ENCODE results near the gene TSPAN33.
A peak's percentile ranks its signal among the peaks of the same experiment; 100 is the strongest.

TSPAN33 gene

DNA sequence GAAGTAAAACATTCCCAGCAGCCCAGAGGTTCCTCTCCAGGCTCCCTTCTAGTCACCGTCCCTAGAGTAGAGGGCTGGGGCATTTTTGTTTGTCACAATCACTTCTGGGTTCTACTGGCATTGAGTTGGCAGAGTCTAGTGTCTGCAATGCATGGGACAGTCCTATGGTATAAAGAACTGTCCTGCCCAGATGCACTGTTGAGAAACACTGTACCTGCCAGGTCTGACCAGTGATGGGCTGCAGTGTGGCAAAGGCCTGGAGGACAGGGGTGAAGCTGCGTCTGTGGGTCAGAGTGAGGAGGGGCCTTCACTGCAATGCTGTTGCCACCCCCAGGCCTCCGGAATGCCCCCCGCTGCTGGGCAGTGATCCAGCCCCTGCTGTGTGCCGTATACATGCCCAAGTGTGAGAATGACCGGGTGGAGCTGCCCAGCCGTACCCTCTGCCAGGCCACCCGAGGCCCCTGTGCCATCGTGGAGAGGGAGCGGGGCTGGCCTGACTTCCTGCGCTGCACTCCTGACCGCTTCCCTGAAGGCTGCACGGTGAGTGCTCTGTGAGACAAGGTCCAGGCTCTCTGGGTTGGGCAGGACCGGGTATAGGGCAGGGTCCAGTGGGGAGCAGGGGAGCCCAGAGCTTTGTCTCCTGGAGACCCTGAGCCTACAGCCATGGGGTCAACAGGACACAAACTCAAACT is 58.7 kb downstream of the TSPAN33 start:
- Histone ChIP-seq H3K79me2 (ENCODE audit: insufficient read depth, low read length) (no peaks in the 10 kb centered on the region), H4K20me1 (ENCODE audit: insufficient read depth, low read length) (no peaks in the 10 kb centered on the region), H2AFZ (ENCODE audit: low read length) (no peak overlapping the region), H3K4me2 (ENCODE audit: low read length) (no peak overlapping the region), H3K9me2 (ENCODE audit: low read depth, low read length) (no peaks in the 10 kb centered on the region), H3F3A (ENCODE audit: insufficient read depth, low read length) (no peaks in the 10 kb centered on the region), H3K27ac (ENCODE audit: low read depth, low read length, poor library complexity, severe bottlenecking) (no peak overlapping the region), H3K4me1 (ENCODE audit: insufficient read depth, low read length, severe bottlenecking) (peaks cover 5% of the 10 kb centered on the region), H3K36me3 (ENCODE audit: insufficient read depth, low read length) (no peaks in the 10 kb centered on the region), H3K9ac (ENCODE audit: low read length) (no peak overlapping the region), H3K27me3 (ENCODE audit: insufficient read depth, low read length) (peaks cover 9% of the 10 kb centered on the region; the same call in 1 of the 2 replicates), H3K4me3 (ENCODE audit: low read depth, low read length, poor library complexity, severe bottlenecking) (no peak overlapping the region), H3K9me3 (ENCODE audit: low read length) (no peaks in the 10 kb centered on the region)
- TF ChIP-seq EZH2 (IDR thresholded peaks at IDR 0.05; ENCODE audit: borderline replicate concordance, low read length) = no peak
- TF ChIP-seq, protein P1, sequence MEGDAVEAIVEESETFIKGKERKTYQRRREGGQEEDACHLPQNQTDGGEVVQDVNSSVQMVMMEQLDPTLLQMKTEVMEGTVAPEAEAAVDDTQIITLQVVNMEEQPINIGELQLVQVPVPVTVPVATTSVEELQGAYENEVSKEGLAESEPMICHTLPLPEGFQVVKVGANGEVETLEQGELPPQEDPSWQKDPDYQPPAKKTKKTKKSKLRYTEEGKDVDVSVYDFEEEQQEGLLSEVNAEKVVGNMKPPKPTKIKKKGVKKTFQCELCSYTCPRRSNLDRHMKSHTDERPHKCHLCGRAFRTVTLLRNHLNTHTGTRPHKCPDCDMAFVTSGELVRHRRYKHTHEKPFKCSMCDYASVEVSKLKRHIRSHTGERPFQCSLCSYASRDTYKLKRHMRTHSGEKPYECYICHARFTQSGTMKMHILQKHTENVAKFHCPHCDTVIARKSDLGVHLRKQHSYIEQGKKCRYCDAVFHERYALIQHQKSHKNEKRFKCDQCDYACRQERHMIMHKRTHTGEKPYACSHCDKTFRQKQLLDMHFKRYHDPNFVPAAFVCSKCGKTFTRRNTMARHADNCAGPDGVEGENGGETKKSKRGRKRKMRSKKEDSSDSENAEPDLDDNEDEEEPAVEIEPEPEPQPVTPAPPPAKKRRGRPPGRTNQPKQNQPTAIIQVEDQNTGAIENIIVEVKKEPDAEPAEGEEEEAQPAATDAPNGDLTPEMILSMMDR (IDR thresholded peaks at IDR 0.05; ENCODE audit: low read length) = no peak

DNA sequence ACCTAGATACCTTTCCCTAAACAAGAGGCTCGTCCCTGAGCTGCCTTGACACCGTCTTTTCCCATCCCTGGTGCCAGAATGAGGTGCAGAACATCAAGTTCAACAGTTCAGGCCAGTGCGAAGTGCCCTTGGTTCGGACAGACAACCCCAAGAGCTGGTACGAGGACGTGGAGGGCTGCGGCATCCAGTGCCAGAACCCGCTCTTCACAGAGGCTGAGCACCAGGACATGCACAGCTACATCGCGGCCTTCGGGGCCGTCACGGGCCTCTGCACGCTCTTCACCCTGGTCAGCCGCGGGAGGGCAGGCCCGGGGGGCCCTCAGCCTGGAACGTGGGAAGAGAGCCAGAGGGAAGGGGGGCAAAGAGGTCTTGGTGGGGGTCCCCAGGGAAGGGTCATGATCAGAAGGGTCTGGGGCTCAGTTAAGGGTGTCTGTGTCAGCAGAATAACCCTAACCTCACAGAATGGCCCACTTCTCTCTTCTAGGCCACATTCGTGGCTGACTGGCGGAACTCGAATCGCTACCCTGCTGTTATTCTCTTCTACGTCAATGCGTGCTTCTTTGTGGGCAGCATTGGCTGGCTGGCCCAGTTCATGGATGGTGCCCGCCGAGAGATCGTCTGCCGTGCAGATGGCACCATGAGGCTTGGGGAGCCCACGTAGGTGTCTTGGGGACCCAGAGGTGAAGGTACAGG is 60.8 kb downstream of the TSPAN33 start:
- peaks cover 9% of the 10 kb centered on the region; the same call in 1 of the 2 replicates for H3K27me3 ChIP-seq (ENCODE audit: insufficient read depth, low read length)
- no peaks in the 10 kb centered on the region for H3K9me3 ChIP-seq (ENCODE audit: low read length)
- no peaks in the 10 kb centered on the region for H3K9me2 ChIP-seq (ENCODE audit: low read depth, low read length)
- H3K4me2 ChIP-seq (ENCODE audit: low read length) = peak overlapping the region; percentile 13; the same call in 1 of the 2 replicates
- no peaks in the 10 kb centered on the region for H3F3A ChIP-seq (ENCODE audit: insufficient read depth, low read length)
- no peaks in the 10 kb centered on the region for H3K36me3 ChIP-seq (ENCODE audit: insufficient read depth, low read length)
- no peak overlapping the region for H3K4me3 ChIP-seq (ENCODE audit: low read depth, low read length, poor library complexity, severe bottlenecking)
- no peaks in the 10 kb centered on the region for H3K79me2 ChIP-seq (ENCODE audit: insufficient read depth, low read length)
- H3K9ac ChIP-seq (ENCODE audit: low read length) = no peak overlapping the region
- no peak overlapping the region for H3K27ac ChIP-seq (ENCODE audit: low read depth, low read length, poor library complexity, severe bottlenecking)
- no peak for TF ChIP-seq EZH2 (IDR thresholded peaks at IDR 0.05; ENCODE audit: borderline replicate concordance, low read length)
- H4K20me1 ChIP-seq (ENCODE audit: insufficient read depth, low read length) = no peaks in the 10 kb centered on the region
- H3K4me1 ChIP-seq (ENCODE audit: insufficient read depth, low read length, severe bottlenecking) = peaks cover 5% of the 10 kb centered on the region
- H2AFZ ChIP-seq (ENCODE audit: low read length) = no peak overlapping the region

DNA sequence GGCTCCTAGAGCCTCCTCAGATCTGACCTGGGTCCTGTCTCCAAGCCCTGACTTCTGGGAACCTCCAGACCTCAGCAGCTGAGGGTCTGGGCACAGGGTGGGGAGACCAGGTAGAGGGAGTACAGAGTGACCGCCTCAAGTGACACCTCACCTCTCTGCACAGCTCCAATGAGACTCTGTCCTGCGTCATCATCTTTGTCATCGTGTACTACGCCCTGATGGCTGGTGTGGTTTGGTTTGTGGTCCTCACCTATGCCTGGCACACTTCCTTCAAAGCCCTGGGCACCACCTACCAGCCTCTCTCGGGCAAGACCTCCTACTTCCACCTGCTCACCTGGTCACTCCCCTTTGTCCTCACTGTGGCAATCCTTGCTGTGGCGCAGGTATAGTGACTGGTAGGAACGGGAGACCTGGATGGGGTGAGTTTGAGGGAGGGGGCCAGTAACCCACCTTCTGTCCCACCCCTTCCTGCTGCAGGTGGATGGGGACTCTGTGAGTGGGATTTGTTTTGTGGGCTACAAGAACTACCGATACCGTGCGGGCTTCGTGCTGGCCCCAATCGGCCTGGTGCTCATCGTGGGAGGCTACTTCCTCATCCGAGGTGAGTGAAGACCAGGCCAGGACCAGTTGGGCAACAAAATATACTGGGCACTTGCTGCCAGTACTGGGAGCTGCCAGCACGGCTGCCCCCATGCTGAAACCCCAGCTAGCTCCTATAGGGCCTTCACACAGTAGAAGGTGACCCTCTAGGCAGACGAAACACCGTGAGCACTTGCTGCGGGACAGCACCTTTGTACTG is 61.7 kb downstream of the TSPAN33 start:
- Histone ChIP-seq H3K27ac (ENCODE audit: low read depth, low read length, poor library complexity, severe bottlenecking) (no peak overlapping the region), H3K27me3 (ENCODE audit: insufficient read depth, low read length) (peaks cover 9% of the 10 kb centered on the region; the same call in 1 of the 2 replicates), H3K79me2 (ENCODE audit: insufficient read depth, low read length) (no peaks in the 10 kb centered on the region), H3K36me3 (ENCODE audit: insufficient read depth, low read length) (no peaks in the 10 kb centered on the region), H3K9ac (ENCODE audit: low read length) (no peak overlapping the region), H3K9me3 (ENCODE audit: low read length) (no peaks in the 10 kb centered on the region), H3K9me2 (ENCODE audit: low read depth, low read length) (no peaks in the 10 kb centered on the region), H4K20me1 (ENCODE audit: insufficient read depth, low read length) (no peaks in the 10 kb centered on the region), H3K4me2 (ENCODE audit: low read length) (no peak overlapping the region), H3F3A (ENCODE audit: insufficient read depth, low read length) (no peaks in the 10 kb centered on the region), H3K4me1 (ENCODE audit: insufficient read depth, low read length, severe bottlenecking) (peaks cover 5% of the 10 kb centered on the region), H2AFZ (ENCODE audit: low read length) (no peak overlapping the region), H3K4me3 (ENCODE audit: low read depth, low read length, poor library complexity, severe bottlenecking) (no peak overlapping the region)
- TF ChIP-seq EZH2 (IDR thresholded peaks at IDR 0.05; ENCODE audit: borderline replicate concordance, low read length) = no peak
- TF ChIP-seq, protein P1 (IDR thresholded peaks at IDR 0.05; ENCODE audit: low read length) = no peak
